HG03103 (cell line): ENCODE measurements around the gene TENT4A.
"Not testable (repeated sequence)": the region's sequence is repeated elsewhere in the genome, so short reads cannot be mapped to it uniquely, and the experiment has no call there.

Experiments
- ATAC-seq: cut with Tn5 transposase; IDR thresholded peaks from one replicate; pipeline ENCODE4 v1.9.1; 2021; ENCODE audit warnings: low read depth; ENCODE audit not compliant: unreplicated experiment

The TENT4A gene

GRCh38 chr5:6766604-6767093 is 53.4 kb downstream of the TENT4A start:
- no peak for ATAC-seq

GRCh38 chr5:6767481-6768063 is 54.3 kb downstream of the TENT4A start:
- no peak for ATAC-seq

GRCh38 chr5:6768590-6769230 is 55.5 kb downstream of the TENT4A start:
- ATAC-seq = no peak

- no peak for ATAC-seq
Measured at GRCh38 chr5:6770826-6771607, 57.8 kb downstream of the TENT4A start.

GRCh38 chr5:6772886-6773285 is 59.7 kb downstream of the TENT4A start:
- no peak for ATAC-seq

GRCh38 chr5:6773342-6774035 is 60.3 kb downstream of the TENT4A start:
- no peak for ATAC-seq

- ATAC-seq = not testable (repeated sequence)
Measured at GRCh38 chr5:6774207-6774606, 61.0 kb downstream of the TENT4A start.

GRCh38 chr5:6774721-6775204 is 61.5 kb downstream of the TENT4A start:
- no peak for ATAC-seq

- ATAC-seq = no peak
Measured at GRCh38 chr5:6775571-6775970, 62.3 kb downstream of the TENT4A start.

GRCh38 chr5:6780802-6781391 is 67.7 kb downstream of the TENT4A start:
- peak; percentile 83 for ATAC-seq

GRCh38 chr5:6781716-6782115 is 68.5 kb downstream of the TENT4A start:
- no peak for ATAC-seq

- ATAC-seq = no peak
Measured at GRCh38 chr5:6783787-6784186, 70.6 kb downstream of the TENT4A start.

- ATAC-seq = no peak
Measured at GRCh38 chr5:6784481-6784880, 71.2 kb downstream of the TENT4A start.

GRCh38 chr5:6785161-6785860 is 72.1 kb downstream of the TENT4A start:
- no peak for ATAC-seq

GRCh38 chr5:6785861-6786180 is 72.6 kb downstream of the TENT4A start:
- ATAC-seq = no peak

- ATAC-seq = no peak
Measured at GRCh38 chr5:6786786-6787495, 73.7 kb downstream of the TENT4A start.

- no peak for ATAC-seq
Measured at GRCh38 chr5:6787941-6788340, 74.7 kb downstream of the TENT4A start.

GRCh38 chr5:6788439-6788838 is 75.2 kb downstream of the TENT4A start:
- no peak for ATAC-seq

- ATAC-seq = no peak
Measured at GRCh38 chr5:6788956-6789649, 75.9 kb downstream of the TENT4A start.
